KMS-11 (cell line): ENCODE results near the gene CDH3.

Experiments
- H2AFZ ChIP-seq: fragments of 200-600 bp; sonication (generic); 2 replicates; pipeline ENCODE4 v1.6.1; 2016; ENCODE audit warnings: antibody characterized with exemption, mixed run types, low read depth
- H3K27ac ChIP-seq: fragments of 200-600 bp; sonication (generic); 2 replicates; pipeline ENCODE4 v1.6.1; 2016; ENCODE audit warnings: mild to moderate bottlenecking, mixed run types
- H3K27me3 ChIP-seq: fragments of 200-600 bp; sonication (generic); 2 replicates; pipeline ENCODE4 v1.6.1; 2017; ENCODE audit warnings: mild to moderate bottlenecking, low read depth, mixed run types, moderate library complexity; ENCODE audit not compliant: insufficient read depth
- H3K36me3 ChIP-seq: fragments of 200-600 bp; sonication (generic); 2 replicates; pipeline ENCODE4 v1.6.1; 2017; ENCODE audit warnings: mild to moderate bottlenecking, mixed run types; ENCODE audit not compliant: insufficient read depth
- H3K4me1 ChIP-seq: fragments of 200-600 bp; sonication (generic); 2 replicates; pipeline ENCODE4 v1.6.1; 2016; ENCODE audit warnings: mild to moderate bottlenecking, low read depth, mixed run types; ENCODE audit not compliant: poor library complexity, severe bottlenecking
- H3K4me2 ChIP-seq: fragments of 200-600 bp; sonication (generic); 2 replicates; pipeline ENCODE4 v1.7.0; 2016; ENCODE audit warnings: mild to moderate bottlenecking, mixed run types
- H3K4me3 ChIP-seq: fragments of 200-600 bp; sonication (generic); IDR thresholded peaks from 2 replicates; pipeline ENCODE4 v1.6.1; 2017; ENCODE audit warnings: low read depth, low read length, mixed read lengths; ENCODE audit not compliant: insufficient read depth
- H3K79me2 ChIP-seq: fragments of 200-600 bp; sonication (generic); 2 replicates; pipeline ENCODE4 v1.6.1; 2016; ENCODE audit warnings: low read depth, mixed run types; ENCODE audit not compliant: insufficient read depth
- H3K9ac ChIP-seq: fragments of 200-600 bp; sonication (generic); 2 replicates; pipeline ENCODE4 v1.6.1; 2016; ENCODE audit warnings: mild to moderate bottlenecking, mixed run types
- H4K20me1 ChIP-seq: fragments of 200-600 bp; sonication (generic); 2 replicates; pipeline ENCODE4 v1.6.1; 2016; ENCODE audit warnings: mild to moderate bottlenecking, mixed run types; ENCODE audit not compliant: insufficient read depth
- CTCF ChIP-seq: fragments of 200-600 bp; sonication (generic); conservative IDR thresholded peaks from 2 replicates; pipeline ENCODE4 v1.6.1; 2017; ENCODE audit warnings: low read depth, mild to moderate bottlenecking, antibody characterized with exemption, low read length, moderate library complexity, mixed read lengths

CDH3 gene

GRCh38 chr16:68646953-68647659 lies 2.0 kb downstream of the CDH3 start:
- Histone ChIP-seq H3K4me1 (no peaks in the 10 kb centered on the region), H3K27me3 (no peaks in the 10 kb centered on the region), H3K27ac (no peak overlapping the region), H3K4me3 (no peak overlapping the region), H3K79me2 (no peaks in the 10 kb centered on the region), H3K9ac (no peak overlapping the region), H3K4me2 (no peak overlapping the region), H4K20me1 (no peaks in the 10 kb centered on the region), H3K36me3 (no peaks in the 10 kb centered on the region), H2AFZ (no peak overlapping the region)
- TF ChIP-seq CTCF, result no peak

DNA sequence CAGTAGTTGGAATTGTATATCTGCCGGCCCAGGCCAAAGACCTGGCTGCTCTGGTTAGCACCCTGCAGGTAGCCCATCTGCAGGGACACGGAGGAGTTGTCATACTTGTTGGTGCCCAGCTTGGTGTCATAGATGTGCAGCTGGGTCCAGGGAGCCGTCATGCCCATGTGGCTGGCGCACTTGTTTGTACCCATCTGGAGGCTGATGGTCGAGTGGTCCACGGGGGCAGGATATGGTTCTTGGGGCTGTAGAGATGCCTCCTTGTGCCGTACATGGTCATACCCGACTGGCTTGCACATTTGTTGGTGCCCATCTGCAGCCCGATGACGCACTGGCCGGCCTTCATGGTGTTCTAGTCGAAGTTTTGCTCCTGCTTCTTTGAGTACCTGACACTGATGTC lies 6.0 kb downstream of the CDH3 start:
- H3K27me3 ChIP-seq, result no peaks in the 10 kb centered on the region
- H3K27ac ChIP-seq, result no peak overlapping the region
- H3K4me1 ChIP-seq, result no peaks in the 10 kb centered on the region
- no peaks in the 10 kb centered on the region for H3K36me3 ChIP-seq
- H3K4me2 ChIP-seq, result no peak overlapping the region
- H3K4me3 ChIP-seq, result no peak overlapping the region
- H4K20me1 ChIP-seq, result no peaks in the 10 kb centered on the region
- H3K9ac ChIP-seq, result no peak overlapping the region
- no peaks in the 10 kb centered on the region for H3K79me2 ChIP-seq
- TF ChIP-seq CTCF, result no peak
- H2AFZ ChIP-seq, result no peak overlapping the region

DNA sequence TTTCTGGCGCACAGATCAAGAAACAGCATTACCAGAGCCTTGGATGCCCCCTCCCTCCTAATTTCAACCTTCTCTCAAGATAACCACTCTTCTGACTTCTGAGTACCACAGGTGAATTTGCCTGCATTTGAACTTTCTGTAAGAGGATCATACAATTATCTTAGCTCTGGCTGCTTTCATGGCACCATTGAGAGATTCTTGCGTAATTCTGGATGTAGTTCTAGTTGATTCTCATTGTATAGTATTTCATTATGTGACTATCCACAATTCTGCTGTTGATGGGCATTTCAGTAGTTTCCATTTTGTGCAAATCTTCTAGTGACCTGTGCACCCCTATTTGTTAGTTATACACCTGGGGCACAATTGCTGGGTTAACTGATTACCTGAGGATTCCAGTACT lies 7.5 kb downstream of the CDH3 start:
- Histone ChIP-seq H3K4me3 (no peak overlapping the region), H3K4me2 (no peak overlapping the region), H3K79me2 (no peaks in the 10 kb centered on the region), H3K4me1 (no peaks in the 10 kb centered on the region), H3K9ac (no peak overlapping the region), H3K27ac (no peak overlapping the region), H3K36me3 (no peaks in the 10 kb centered on the region), H2AFZ (no peak overlapping the region), H4K20me1 (no peaks in the 10 kb centered on the region), H3K27me3 (no peaks in the 10 kb centered on the region)
- TF ChIP-seq CTCF, result no peak

DNA sequence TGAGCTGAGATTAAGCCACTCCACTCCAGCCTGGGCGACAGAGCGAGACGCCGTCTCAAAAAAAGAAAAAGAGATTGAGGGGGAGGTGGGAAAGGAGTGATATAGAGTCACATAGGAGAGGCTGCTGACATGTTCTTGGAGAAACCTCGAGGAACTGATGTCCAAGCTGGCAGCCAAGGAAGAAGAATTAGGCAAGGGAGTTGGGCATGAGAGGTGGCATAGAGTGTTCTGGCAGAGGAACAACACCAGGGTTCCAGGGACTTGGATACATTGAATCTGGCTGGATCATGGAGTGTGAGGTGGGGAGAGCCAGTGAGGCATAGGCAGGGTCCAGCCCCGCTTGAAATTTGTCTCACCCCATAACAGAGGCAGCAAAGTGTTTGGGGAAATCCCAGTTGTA lies 10.7 kb downstream of the CDH3 start:
- TF ChIP-seq CTCF, result no peak
- Histone ChIP-seq H4K20me1 (no peaks in the 10 kb centered on the region), H3K4me2 (no peak overlapping the region), H3K4me3 (no peak overlapping the region), H3K27me3 (no peaks in the 10 kb centered on the region), H3K79me2 (no peaks in the 10 kb centered on the region), H3K36me3 (no peaks in the 10 kb centered on the region), H3K27ac (no peak overlapping the region), H3K4me1 (no peaks in the 10 kb centered on the region), H3K9ac (no peak overlapping the region), H2AFZ (no peak overlapping the region)
